ENCODE measurements around the gene PAX2.

GRCh38 chr10:100747456-100748230 is 2.3 kb downstream of the PAX2 start:
- no peak for TF ChIP-seq CTCF (IDR thresholded peaks at IDR 0.05)
- peak; percentile 71 for TF ChIP-seq EZH2 (IDR thresholded peaks at IDR 0.05)
- no peak for TF ChIP-seq EZH2phosphoT487 (IDR thresholded peaks at IDR 0.05)
